Osteocyte (in vitro differentiated cells): ENCODE data around the gene RIOK1. TPM values are rescaled to one million over a fixed set of nuclear protein-coding genes. Genes with fewer than 3 reads are reported as not detected.

ENCODE experiments used
- DNase-seq: peaks from one replicate; pipeline ENCODE4 v3.0.0; 2021; ENCODE audit warnings: mixed read lengths; ENCODE audit not compliant: unreplicated experiment; ENCODE audit errors: extremely low spot score
- H3K27ac Mint-ChIP-seq: one replicate; pipeline ENCODE4 v1.8.0; 2021; ENCODE audit warnings: mild to moderate bottlenecking, mixed read lengths; ENCODE audit not compliant: unreplicated experiment
- H3K27me3 Mint-ChIP-seq: one replicate; pipeline ENCODE4 v1.8.0; 2021; ENCODE audit warnings: mixed read lengths; ENCODE audit not compliant: unreplicated experiment
- H3K36me3 Mint-ChIP-seq: one replicate; pipeline ENCODE4 v1.8.0; 2021; ENCODE audit warnings: mixed read lengths; ENCODE audit not compliant: unreplicated experiment
- H3K4me1 Mint-ChIP-seq: one replicate; pipeline ENCODE4 v1.8.0; 2021; ENCODE audit warnings: mixed read lengths; ENCODE audit not compliant: unreplicated experiment
- H3K4me3 Mint-ChIP-seq: one replicate; pipeline ENCODE4 v1.8.0; 2021; ENCODE audit warnings: mild to moderate bottlenecking, moderate library complexity, mixed read lengths; ENCODE audit not compliant: unreplicated experiment
- H3K9me3 Mint-ChIP-seq: one replicate; pipeline ENCODE4 v1.8.0; 2021; ENCODE audit warnings: mixed read lengths; ENCODE audit not compliant: unreplicated experiment
- CTCF ChIP-seq: fragments of 200-600 bp; sonication (generic); IDR thresholded peaks from 2 replicates; pipeline ENCODE4 v1.5.0; 2021; ENCODE audit warnings: antibody characterized with exemption, mild to moderate bottlenecking, moderate library complexity
- total RNA-seq: library from RNA; stranded (reverse); gene quantifications from 2 replicates; pipeline ENCODE4 v1.2.1, GENCODE V29; 2021

The RIOK1 gene
- total RNA-seq, 1 donor from 2014 or later = 22.5 TPM

DNA sequence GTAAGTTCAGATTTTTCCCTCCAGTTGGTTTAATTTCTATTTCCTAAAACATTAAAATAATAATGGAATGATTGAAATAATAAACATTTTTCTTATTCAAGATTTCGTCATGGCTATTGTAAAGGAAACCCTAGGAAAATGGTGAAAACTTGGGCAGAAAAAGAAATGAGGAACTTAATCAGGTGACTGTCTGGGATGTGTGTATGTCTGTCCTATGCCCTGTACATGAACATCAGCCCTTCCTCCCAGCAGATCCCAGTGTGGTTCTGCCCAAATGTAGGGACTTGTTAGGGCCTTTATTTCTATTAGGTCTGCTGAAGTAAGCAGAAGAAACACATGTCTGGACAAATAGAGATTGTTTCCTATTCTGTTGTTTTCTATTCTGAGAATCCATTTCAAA lies 13.1 kb downstream of the RIOK1 start:
- Mint-ChIP-seq H3K36me3 (peaks cover 60% of the 10 kb centered on the region), H3K27ac (no peak overlapping the region), H3K9me3 (no peaks in the 10 kb centered on the region), H3K4me3 (no peak overlapping the region), H3K27me3 (no peaks in the 10 kb centered on the region), H3K4me1 (peaks cover 9% of the 10 kb centered on the region)
- DNase-seq = no peak
- no peak for TF ChIP-seq CTCF

DNA sequence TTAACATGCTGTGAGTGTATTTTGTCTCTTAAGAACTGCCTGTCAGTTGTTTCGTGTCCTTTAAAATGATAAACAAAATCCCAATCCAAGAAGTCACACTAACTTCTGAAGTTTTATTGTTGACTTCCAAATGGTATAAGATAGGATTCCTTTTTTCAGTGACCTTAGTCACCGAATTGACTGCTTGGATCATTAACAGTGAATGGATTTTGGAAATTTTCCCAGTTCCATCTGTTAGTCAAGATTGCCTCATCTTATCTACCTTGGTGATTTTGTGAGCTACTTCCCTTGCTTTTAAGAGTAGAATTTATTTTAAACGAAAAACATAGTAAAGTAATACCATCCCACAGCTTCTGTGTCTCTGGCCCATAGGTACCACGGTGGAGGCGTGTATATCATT lies 14.9 kb downstream of the RIOK1 start:
- Mint-ChIP-seq H3K4me3 (no peak overlapping the region), H3K4me1 (peaks cover 9% of the 10 kb centered on the region), H3K9me3 (no peaks in the 10 kb centered on the region), H3K27me3 (no peaks in the 10 kb centered on the region), H3K36me3 (peaks cover 57% of the 10 kb centered on the region), H3K27ac (no peak overlapping the region)
- DNase-seq = no peak
- no peak for TF ChIP-seq CTCF

DNA sequence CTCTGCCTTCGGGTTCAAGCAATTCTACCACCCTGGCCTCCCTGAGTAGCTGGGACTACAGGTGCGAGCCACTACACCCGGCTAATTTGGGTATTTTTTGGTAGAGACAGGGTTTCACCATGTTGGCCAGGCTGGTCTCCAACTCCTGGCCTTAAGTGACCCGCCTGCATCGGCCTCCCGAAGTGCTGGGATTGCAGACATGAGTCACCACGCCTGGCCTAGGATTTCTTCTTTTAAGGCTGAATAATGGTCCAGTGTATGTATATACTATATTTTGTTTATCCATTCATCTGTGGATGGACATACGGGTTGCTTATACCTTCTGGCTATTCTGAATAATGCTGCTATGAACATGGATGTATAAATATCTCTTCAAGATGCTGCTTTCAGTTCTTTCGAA lies 17.1 kb downstream of the RIOK1 start:
- Mint-ChIP-seq H3K27me3 (no peaks in the 10 kb centered on the region), H3K27ac (no peak overlapping the region), H3K4me1 (no peaks in the 10 kb centered on the region), H3K36me3 (peaks cover 61% of the 10 kb centered on the region), H3K4me3 (no peak overlapping the region), H3K9me3 (no peaks in the 10 kb centered on the region)
- DNase-seq = no peak
- TF ChIP-seq CTCF = no peak

DNA sequence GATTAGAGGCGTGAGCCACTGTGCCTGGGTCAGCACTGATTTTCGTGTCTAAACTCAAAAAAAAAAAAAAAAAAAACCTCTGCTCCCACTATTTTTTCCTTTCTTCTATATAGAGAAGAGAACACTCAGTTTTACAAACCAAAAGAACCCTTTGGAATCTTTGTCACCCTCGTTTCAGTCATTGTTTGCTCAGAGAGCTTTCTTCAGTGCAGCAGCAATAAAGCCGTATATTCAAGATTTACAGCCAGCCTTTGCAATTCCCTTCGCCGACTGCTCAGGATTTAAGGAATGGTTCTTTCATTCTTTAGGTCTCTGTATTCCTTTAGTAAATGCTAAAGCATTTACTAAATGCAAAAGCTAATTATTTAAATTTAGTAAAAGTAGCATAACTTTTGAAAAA lies 20.1 kb downstream of the RIOK1 start:
- Mint-ChIP-seq H3K4me1 (peaks cover 13% of the 10 kb centered on the region), H3K27ac (no peak overlapping the region), H3K9me3 (no peaks in the 10 kb centered on the region), H3K27me3 (no peaks in the 10 kb centered on the region), H3K4me3 (no peak overlapping the region), H3K36me3 (peaks cover 53% of the 10 kb centered on the region)
- no peak for TF ChIP-seq CTCF
- no peak for DNase-seq

DNA sequence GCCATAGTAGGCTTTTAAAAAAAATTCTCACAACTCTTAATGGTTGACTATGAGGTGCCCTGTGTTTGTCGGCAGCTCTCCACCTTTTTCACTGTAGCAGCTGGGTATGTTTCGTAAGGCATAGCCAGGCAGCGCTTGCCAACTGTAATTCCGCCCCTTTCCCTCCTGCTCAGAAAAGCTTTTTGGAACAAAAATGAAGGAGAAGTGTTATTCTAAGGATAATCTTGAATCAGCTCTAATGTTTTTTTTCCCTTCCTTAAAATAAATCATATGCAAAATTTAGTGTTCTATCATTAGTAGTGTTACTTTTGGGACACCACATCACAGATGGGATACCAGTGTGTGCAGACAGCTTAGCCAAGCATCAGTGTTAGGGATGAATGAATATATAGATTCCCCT lies 21.2 kb downstream of the RIOK1 start:
- TF ChIP-seq CTCF = no peak
- peaks cover 13% of the 10 kb centered on the region for H3K4me1 Mint-ChIP-seq
- DNase-seq = no peak
- peaks cover 48% of the 10 kb centered on the region for H3K36me3 Mint-ChIP-seq
- no peak overlapping the region for H3K27ac Mint-ChIP-seq
- no peaks in the 10 kb centered on the region for H3K27me3 Mint-ChIP-seq
- no peaks in the 10 kb centered on the region for H3K9me3 Mint-ChIP-seq
- H3K4me3 Mint-ChIP-seq = no peak overlapping the region
